Prostate gland (tissue), 2 donors: Measurements from ENCODE around the gene HSH2D. TPM values are rescaled to one million over a fixed set of nuclear protein-coding genes. Genes with fewer than 3 reads are reported as not detected.

Experiments
- DNase-seq: peaks from one replicate; pipeline ENCODE4 v3.0.0-alpha.2; 2019; ENCODE audit warnings: low spot score
- H3K27ac ChIP-seq, 2 donors: fragments of 200-600 bp; sonication (generic); 2 replicates each; pipeline ENCODE4 v1.5.1; 2017 to 2019
- H3K27me3 ChIP-seq: fragments of 200-600 bp; sonication (generic); replicated peaks from 2 replicates; pipeline ENCODE4 v1.5.1; 2019; ENCODE audit not compliant: insufficient read depth
- H3K36me3 ChIP-seq, 2 donors: fragments of 200-600 bp; sonication (generic); 1 replicate in 1 of 2; 2 replicates in 1 of 2; pipeline versions ENCODE4 v1.5.1 to v1.8.1; 2017 to 2019
- H3K4me1 ChIP-seq: fragments of 200-600 bp; sonication (generic); replicated peaks from 2 replicates; pipeline ENCODE4 v1.5.1; 2019
- H3K4me3 ChIP-seq, 2 donors: fragments of 200-600 bp; sonication (generic); 2 replicates each; pipeline ENCODE4 v1.5.1; 2017 to 2019
- H3K9me3 ChIP-seq: fragments of 200-600 bp; sonication (generic); 2 replicates; pipeline ENCODE4 v1.5.1; 2017
- POLR2A ChIP-seq: fragments of 450-650 bp; IDR thresholded peaks from one replicate; pipeline ENCODE4 v1.6.1; 2016; ENCODE audit warnings: antibody characterized with exemption, mild to moderate bottlenecking
- POLR2AphosphoS5 ChIP-seq: sonication (generic); formaldehyde crosslinking; IDR thresholded peaks from one replicate; pipeline ENCODE4 v1.6.1; 2017; ENCODE audit warnings: antibody characterized with exemption
- WGBS: methylation state at CpG from one replicate; pipeline ENCODE4 v1.1.5; 2018; 5-methylcytosine and 5-hydroxymethylcytosine counted together
- intact Hi-C: fragments of 100-400 bp; cut with DNase I; formaldehyde crosslinking; loops from one replicate; pipeline ENCODE4 v1.14.2; 2022
- total RNA-seq, 2 donors: library from RNA; depleted of rRNA; stranded (reverse); fragments of >200 nt; gene quantifications; one replicate each; pipeline ENCODE4 v1.1.0, GENCODE V29; 2016
- TF ChIP-seq, protein P1 (sequence below), 4 experiments: fragments of 200-600 bp in 2 of 4; fragments of 450-650 bp in 2 of 4; sonication (generic) in 2 of 4; IDR thresholded peaks; 1 replicate in 3 of 4; 2 replicates in 1 of 4; pipeline ENCODE4 v1.5.1; 2016 to 2019; ENCODE audit warnings: antibody characterized with exemption in 4 of 4, mild to moderate bottlenecking in 2 of 4, moderate library complexity in 2 of 4

The HSH2D gene
- total RNA-seq, 2 donors from 2014 or later, result 12.6 to 13.5 TPM

GRCh38 chr19:16127776-16128371 lies 15.6 kb upstream of the HSH2D start:
- Histone ChIP-seq H3K4me3 (no peak overlapping the region), H3K27me3 (no peaks in the 10 kb centered on the region), H3K27ac (no peak overlapping the region), H3K9me3 (no peaks in the 10 kb centered on the region), H3K4me1 (no peaks in the 10 kb centered on the region), H3K36me3 (peaks cover 18 to 25% of the 10 kb centered on the region in 2 donors)
- DNase-seq, result no peak
- intact Hi-C loops, result no loop called here
- 88% methylated on average over 21 of the region's 21 CpGs for WGBS
- TF ChIP-seq POLR2A (no peak), POLR2AphosphoS5 (no peak)
- TF ChIP-seq, protein P1, sequence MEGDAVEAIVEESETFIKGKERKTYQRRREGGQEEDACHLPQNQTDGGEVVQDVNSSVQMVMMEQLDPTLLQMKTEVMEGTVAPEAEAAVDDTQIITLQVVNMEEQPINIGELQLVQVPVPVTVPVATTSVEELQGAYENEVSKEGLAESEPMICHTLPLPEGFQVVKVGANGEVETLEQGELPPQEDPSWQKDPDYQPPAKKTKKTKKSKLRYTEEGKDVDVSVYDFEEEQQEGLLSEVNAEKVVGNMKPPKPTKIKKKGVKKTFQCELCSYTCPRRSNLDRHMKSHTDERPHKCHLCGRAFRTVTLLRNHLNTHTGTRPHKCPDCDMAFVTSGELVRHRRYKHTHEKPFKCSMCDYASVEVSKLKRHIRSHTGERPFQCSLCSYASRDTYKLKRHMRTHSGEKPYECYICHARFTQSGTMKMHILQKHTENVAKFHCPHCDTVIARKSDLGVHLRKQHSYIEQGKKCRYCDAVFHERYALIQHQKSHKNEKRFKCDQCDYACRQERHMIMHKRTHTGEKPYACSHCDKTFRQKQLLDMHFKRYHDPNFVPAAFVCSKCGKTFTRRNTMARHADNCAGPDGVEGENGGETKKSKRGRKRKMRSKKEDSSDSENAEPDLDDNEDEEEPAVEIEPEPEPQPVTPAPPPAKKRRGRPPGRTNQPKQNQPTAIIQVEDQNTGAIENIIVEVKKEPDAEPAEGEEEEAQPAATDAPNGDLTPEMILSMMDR (IDR thresholded peaks at IDR 0.05), result no peak

DNA sequence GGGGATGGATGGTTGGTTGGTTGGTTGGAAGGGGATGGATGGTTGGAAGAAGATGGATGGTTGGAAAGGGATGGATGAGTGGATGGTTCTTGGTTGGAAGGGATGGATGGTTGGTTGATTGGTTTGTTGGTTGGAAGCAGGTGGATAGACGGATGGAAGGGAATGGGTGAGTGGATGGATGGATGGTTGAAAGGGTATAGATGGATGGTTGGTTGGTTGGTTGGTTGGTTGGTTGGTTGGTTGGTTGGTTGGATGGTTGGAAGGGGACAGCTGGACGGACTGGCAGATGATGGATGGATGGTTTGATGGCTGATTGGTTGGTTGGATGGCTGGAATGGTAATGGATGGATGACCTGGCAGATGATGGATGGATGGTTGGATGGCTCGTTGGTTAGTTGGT lies 11.8 kb upstream of the HSH2D start:
- no peak overlapping the region for H3K27ac ChIP-seq
- 93% methylated on average over 3 of the region's 3 CpGs for WGBS
- H3K4me3 ChIP-seq, result no peak overlapping the region
- H3K9me3 ChIP-seq, result no peaks in the 10 kb centered on the region
- peaks cover 25 to 31% of the 10 kb centered on the region in 2 donors for H3K36me3 ChIP-seq
- no peak for TF ChIP-seq POLR2A
- TF ChIP-seq, protein P1 (IDR thresholded peaks at IDR 0.05), result no peak
- no peak for TF ChIP-seq POLR2AphosphoS5
- H3K4me1 ChIP-seq, result no peaks in the 10 kb centered on the region
- DNase-seq, result no peak
- H3K27me3 ChIP-seq, result no peaks in the 10 kb centered on the region
- intact Hi-C loops, result no loop called here

DNA sequence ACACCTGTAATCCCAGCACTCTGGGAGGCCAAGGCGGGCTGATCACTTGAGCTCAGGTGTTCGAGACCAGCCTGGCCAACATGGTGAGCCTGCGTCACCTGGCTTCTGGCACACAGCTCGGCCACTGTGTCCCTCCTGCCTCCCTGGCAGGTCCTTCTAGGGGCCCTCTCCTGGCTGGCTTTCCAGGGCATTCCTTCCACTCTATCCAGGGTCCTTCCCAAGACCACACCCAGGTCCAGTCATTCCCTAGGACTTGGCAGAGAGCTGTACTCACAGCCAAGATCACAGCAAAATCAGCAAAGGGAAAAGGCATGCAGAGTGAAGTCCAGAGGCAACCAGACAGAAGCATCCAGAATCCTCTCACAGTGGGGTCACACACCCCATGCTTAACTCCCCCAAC lies 9.7 kb upstream of the HSH2D start:
- peaks cover 12 to 25% of the 10 kb centered on the region in 2 donors for H3K36me3 ChIP-seq
- no peak overlapping the region for H3K4me3 ChIP-seq
- H3K9me3 ChIP-seq, result no peaks in the 10 kb centered on the region
- no peak overlapping the region for H3K27ac ChIP-seq
- H3K4me1 ChIP-seq, result no peaks in the 10 kb centered on the region
- 96% methylated on average over 4 of the region's 4 CpGs for WGBS
- intact Hi-C loops, result no loop called here
- no peaks in the 10 kb centered on the region for H3K27me3 ChIP-seq
- no peak for DNase-seq
- TF ChIP-seq, protein P1 (IDR thresholded peaks at IDR 0.05), result no peak
- no peak for TF ChIP-seq POLR2A
- no peak for TF ChIP-seq POLR2AphosphoS5

GRCh38 chr19:16134510-16134909 lies 9.0 kb upstream of the HSH2D start:
- 82% methylated on average over 7 of the region's 7 CpGs for WGBS
- Histone ChIP-seq H3K27ac (no peak overlapping the region), H3K9me3 (no peaks in the 10 kb centered on the region), H3K36me3 (peaks cover 8 to 23% of the 10 kb centered on the region in 2 donors), H3K27me3 (no peaks in the 10 kb centered on the region), H3K4me1 (no peaks in the 10 kb centered on the region), H3K4me3 (no peak overlapping the region)
- no peak for TF ChIP-seq POLR2A
- TF ChIP-seq, protein P1 (IDR thresholded peaks at IDR 0.05), result no peak
- no peak for TF ChIP-seq POLR2AphosphoS5
- DNase-seq, result no peak
- intact Hi-C loops, result no loop called here

- H3K4me1 ChIP-seq, result no peaks in the 10 kb centered on the region
- H3K4me3 ChIP-seq, result no peak overlapping the region
- intact Hi-C loops, result no loop called here
- H3K27ac ChIP-seq, result no peak overlapping the region
- peaks cover 6 to 23% of the 10 kb centered on the region in 2 donors for H3K36me3 ChIP-seq
- H3K9me3 ChIP-seq, result no peaks in the 10 kb centered on the region
- WGBS, result 87% methylated on average over 4 of the region's 4 CpGs
- TF ChIP-seq, protein P1 (IDR thresholded peaks at IDR 0.05), result no peak
- TF ChIP-seq POLR2A, result no peak
- H3K27me3 ChIP-seq, result no peaks in the 10 kb centered on the region
- no peak for DNase-seq
These were observed 7.9 kb upstream of the HSH2D start for GRCh38 chr19:16135430-16136127.
